MCF 10A (cell line): ENCODE measurements around the gene SMIM44. TPM values are rescaled to one million over a fixed set of nuclear protein-coding genes. Genes with fewer than 3 reads are reported as not detected.

Experiments used
- BruUV-seq: library from RNA; stranded (reverse); fragments of 400-500 nt; replicated peaks from 2 replicates; lab custom pipeline; 2021; lab: Mats Ljungman, UMichigan
- CTCF ChIA-PET: fragments of 300-600 bp; sonication (Branson Sonifier 250); formaldehyde crosslinking; extraction: SDS; loops from one replicate; lab custom pipeline; 2021; ENCODE audit warnings: antibody characterized with exemption, inconsistent platforms; lab: Yijun Ruan, JAX
- POLR2A ChIA-PET: fragments of 300-600, 350-650 bp; sonication (Branson Sonifier 250); formaldehyde crosslinking; extraction: SDS; loops from one replicate; lab custom pipeline; 2020; ENCODE audit warnings: antibody characterized with exemption, inconsistent platforms; lab: Yijun Ruan, JAX
- DNase-seq: peaks from one replicate; pipeline ENCODE4 v3.0.0-alpha.2; 2018; ENCODE audit not compliant: unreplicated experiment
- H3K27ac Mint-ChIP-seq: one replicate; pipeline ENCODE4 v1.8.0; 2022; ENCODE audit warnings: mild to moderate bottlenecking, low read depth, mixed read lengths; ENCODE audit not compliant: unreplicated experiment
- H3K27me3 Mint-ChIP-seq: one replicate; pipeline ENCODE4 v1.8.0; 2022; ENCODE audit warnings: mixed read lengths; ENCODE audit not compliant: insufficient read depth, unreplicated experiment
- H3K36me3 Mint-ChIP-seq: one replicate; pipeline ENCODE4 v1.8.0; 2022; ENCODE audit warnings: mild to moderate bottlenecking, moderate library complexity, mixed read lengths; ENCODE audit not compliant: insufficient read depth, unreplicated experiment
- H3K4me1 Mint-ChIP-seq: one replicate; pipeline ENCODE4 v1.8.0; 2022; ENCODE audit warnings: mixed read lengths; ENCODE audit not compliant: insufficient read depth, unreplicated experiment
- H3K4me3 Mint-ChIP-seq: one replicate; pipeline ENCODE4 v1.8.0; 2022; ENCODE audit warnings: mild to moderate bottlenecking, moderate library complexity, mixed read lengths; ENCODE audit not compliant: unreplicated experiment
- H3K9me3 Mint-ChIP-seq: one replicate; pipeline ENCODE4 v1.8.0; 2022; ENCODE audit warnings: mixed read lengths; ENCODE audit not compliant: unreplicated experiment
- intact Hi-C: fragments of 100-400 bp; cut with micrococcal nuclease; formaldehyde crosslinking; loops from 2 replicates; pipeline ENCODE4 v1.14.1; 2022
- total RNA-seq: library from RNA; stranded (reverse); gene quantifications from 2 replicates; pipeline ENCODE4 v1.2.3, GENCODE V29; 2022
- TF ChIP-seq, protein P1 (sequence below): fragments of 200-600 bp; IDR thresholded peaks from one replicate; pipeline ENCODE4 v1.8.0; 2022; ENCODE audit warnings: antibody characterized with exemption, mild to moderate bottlenecking; ENCODE audit not compliant: unreplicated experiment

The SMIM44 gene
- total RNA-seq, 1 experiment from 2014 or later, result not detected

DNA sequence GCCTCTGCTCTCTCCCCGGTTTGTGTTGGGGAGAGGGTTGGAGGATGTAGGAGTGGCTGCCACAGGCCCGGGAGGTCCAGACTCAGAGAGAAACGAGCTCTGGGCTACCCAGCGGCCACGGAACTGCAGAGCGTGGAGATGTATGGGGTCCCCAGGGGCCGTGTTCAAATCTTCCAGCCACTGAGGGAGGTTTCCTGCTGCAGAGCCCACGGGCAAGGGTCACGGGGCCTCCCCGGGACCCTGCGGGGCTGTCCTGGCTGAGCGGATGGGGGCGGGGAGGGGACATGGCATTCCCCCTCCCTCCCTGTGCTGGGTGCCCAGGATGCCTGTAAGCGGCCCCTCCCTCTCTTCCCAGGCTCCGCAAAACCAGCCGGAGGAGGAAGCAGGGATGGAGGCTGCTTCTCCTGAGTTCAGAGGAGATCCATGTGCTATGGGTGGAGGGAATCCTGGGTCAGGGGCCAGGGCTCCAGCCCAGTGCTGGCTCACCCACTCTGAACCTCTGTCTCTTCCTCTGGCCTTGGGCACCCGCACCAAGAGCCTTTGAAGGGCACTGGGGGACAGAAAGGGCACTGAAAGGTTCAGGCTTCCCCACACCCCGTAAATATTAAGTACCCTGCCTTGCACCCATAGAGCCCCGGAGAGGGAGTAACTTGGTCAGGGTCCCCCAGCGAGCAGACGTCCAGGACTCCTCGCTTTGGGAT is 25.6 kb downstream of the SMIM44 start:
- POLR2A ChIA-PET, result interaction anchor here (1.0 to 1.3 kb wide), 2 partner anchors 12 kb away, joined by 3 to 5 read pairs; no protein-coding TSS in a partner anchor
- no TSS peak for BruUV-seq
- TF ChIP-seq, protein P1, sequence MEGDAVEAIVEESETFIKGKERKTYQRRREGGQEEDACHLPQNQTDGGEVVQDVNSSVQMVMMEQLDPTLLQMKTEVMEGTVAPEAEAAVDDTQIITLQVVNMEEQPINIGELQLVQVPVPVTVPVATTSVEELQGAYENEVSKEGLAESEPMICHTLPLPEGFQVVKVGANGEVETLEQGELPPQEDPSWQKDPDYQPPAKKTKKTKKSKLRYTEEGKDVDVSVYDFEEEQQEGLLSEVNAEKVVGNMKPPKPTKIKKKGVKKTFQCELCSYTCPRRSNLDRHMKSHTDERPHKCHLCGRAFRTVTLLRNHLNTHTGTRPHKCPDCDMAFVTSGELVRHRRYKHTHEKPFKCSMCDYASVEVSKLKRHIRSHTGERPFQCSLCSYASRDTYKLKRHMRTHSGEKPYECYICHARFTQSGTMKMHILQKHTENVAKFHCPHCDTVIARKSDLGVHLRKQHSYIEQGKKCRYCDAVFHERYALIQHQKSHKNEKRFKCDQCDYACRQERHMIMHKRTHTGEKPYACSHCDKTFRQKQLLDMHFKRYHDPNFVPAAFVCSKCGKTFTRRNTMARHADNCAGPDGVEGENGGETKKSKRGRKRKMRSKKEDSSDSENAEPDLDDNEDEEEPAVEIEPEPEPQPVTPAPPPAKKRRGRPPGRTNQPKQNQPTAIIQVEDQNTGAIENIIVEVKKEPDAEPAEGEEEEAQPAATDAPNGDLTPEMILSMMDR, result no peak
- no peak overlapping the region for H3K4me3 Mint-ChIP-seq
- H3K4me1 Mint-ChIP-seq, result no peaks in the 10 kb centered on the region
- DNase-seq, result no peak
- CTCF ChIA-PET, result no interaction called here
- H3K27me3 Mint-ChIP-seq, result no peaks in the 10 kb centered on the region
- H3K9me3 Mint-ChIP-seq, result no peaks in the 10 kb centered on the region
- intact Hi-C loops, result no loop called here
- H3K27ac Mint-ChIP-seq, result no peak overlapping the region
- peaks cover 82% of the 10 kb centered on the region for H3K36me3 Mint-ChIP-seq

DNA sequence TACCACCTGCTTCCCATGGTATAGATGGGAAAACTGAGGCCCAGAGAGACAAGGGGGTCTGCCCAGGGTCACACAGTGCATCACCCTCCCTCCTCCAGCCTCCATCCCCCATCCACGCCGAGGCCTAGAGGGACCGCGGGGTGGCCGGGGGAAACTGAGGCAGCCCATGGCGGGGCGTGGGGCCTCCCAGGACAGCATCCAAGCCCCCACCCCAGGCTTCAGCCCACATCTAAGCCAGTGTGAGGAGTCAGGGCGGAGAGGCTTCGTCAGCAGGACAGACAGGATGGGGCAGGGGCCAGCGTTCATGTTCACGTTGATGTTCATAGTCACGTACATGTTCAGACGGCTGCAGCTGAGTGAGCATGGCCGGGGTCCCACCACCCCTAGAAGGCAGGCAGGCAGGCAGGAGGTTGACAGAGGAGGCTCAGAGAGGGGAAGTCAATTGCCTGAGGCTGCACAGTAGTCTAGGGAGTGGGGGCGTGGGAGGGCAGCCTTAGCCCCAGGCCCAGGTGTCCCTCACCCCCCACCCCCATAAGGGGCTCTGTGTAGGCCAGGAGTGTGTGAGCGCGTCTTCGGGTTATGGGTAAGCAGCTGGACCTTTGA is 26.2 kb downstream of the SMIM44 start:
- TF ChIP-seq, protein P1, result no peak
- Mint-ChIP-seq H3K9me3 (no peaks in the 10 kb centered on the region), H3K36me3 (peaks cover 82% of the 10 kb centered on the region), H3K4me1 (no peaks in the 10 kb centered on the region), H3K4me3 (no peak overlapping the region), H3K27me3 (no peaks in the 10 kb centered on the region), H3K27ac (no peak overlapping the region)
- BruUV-seq, result no TSS peak
- CTCF ChIA-PET, result no interaction called here
- intact Hi-C loops, result no loop called here
- DNase-seq, result no peak
- POLR2A ChIA-PET, result interaction anchor here (1.0 to 1.3 kb wide), 2 partner anchors 11 to 13 kb away, joined by 3 to 5 read pairs; no protein-coding TSS in a partner anchor

DNA sequence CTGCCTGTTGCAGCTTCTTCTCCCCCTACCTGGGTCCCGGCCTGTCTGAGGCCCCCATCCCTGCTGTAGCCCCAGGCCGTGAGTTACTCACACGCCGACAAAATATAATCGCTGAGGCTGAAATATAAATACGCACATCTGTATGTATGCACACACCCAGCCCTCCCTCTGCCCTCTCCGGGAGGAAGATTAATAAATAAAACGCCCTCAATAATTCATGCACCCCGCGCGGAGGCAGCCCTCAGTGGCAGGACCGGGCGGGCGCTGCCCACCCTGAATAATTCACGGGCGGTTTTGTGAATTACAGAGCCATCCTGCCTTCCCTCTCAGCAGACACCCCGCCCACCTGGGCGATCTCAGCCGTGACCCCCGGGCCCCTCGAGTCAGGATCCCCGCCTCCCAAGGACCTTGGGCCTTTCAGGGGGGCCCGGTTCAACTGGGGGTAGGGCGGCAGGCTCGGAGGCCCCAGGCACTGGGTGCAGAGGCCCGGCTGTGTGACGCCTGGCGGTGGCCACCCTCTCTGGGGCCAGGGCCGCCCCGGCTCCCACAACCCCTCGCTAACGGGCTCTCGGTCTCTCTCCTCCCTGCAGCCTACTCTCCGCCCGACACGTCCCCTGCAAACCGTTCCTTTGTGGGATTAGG is 27.2 kb downstream of the SMIM44 start:
- no peak overlapping the region for H3K4me3 Mint-ChIP-seq
- H3K9me3 Mint-ChIP-seq, result no peaks in the 10 kb centered on the region
- POLR2A ChIA-PET, result no interaction called here
- intact Hi-C loops, result no loop called here
- TF ChIP-seq, protein P1, result no peak
- peaks cover 3% of the 10 kb centered on the region for H3K4me1 Mint-ChIP-seq
- no peak overlapping the region for H3K27ac Mint-ChIP-seq
- H3K27me3 Mint-ChIP-seq, result no peaks in the 10 kb centered on the region
- CTCF ChIA-PET, result interaction anchor here (0.6 kb wide), 1 partner anchor 215 kb away, joined by 3 read pairs; no protein-coding TSS in a partner anchor
- H3K36me3 Mint-ChIP-seq, result peaks cover 86% of the 10 kb centered on the region
- DNase-seq, result no peak
- no TSS peak for BruUV-seq

DNA sequence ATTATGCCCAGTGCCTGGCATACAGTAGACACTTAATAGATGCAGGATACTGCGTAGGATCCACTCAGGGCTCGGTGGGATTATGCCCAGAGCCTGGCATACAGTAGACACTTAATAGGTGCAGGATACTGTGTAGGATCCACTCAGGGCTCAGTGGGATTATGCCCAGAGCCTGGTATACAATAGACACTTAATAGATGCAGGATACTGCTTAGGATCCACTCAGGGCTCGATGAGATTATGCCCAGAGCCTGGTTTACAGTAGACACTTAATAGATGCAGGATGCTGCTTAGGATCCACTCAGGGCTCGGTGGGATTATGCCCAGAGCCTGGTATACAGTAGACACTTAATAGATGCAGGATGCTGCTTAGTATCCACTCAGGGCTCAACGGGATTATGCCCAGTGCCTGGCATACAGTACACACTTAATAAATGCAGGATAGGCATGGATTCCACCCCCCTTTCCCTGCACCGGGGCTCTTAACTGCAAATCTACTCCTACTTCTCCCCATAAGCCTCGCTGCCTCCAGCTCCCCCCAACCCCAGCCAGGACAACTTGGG is 27.8 kb downstream of the SMIM44 start:
- Mint-ChIP-seq H3K36me3 (peaks cover 86% of the 10 kb centered on the region), H3K27me3 (no peaks in the 10 kb centered on the region), H3K27ac (no peak overlapping the region), H3K9me3 (no peaks in the 10 kb centered on the region), H3K4me1 (peaks cover 7% of the 10 kb centered on the region), H3K4me3 (no peak overlapping the region)
- CTCF ChIA-PET, result interaction anchor here (0.6 kb wide), 1 partner anchor 215 kb away, joined by 3 read pairs; no protein-coding TSS in a partner anchor
- POLR2A ChIA-PET, result no interaction called here
- no peak for DNase-seq
- TF ChIP-seq, protein P1, result no peak
- intact Hi-C loops, result no loop called here
- BruUV-seq, result no TSS peak
